ENCODE measurements around the gene KLHL17. TPM values are rescaled to one million over a fixed set of nuclear protein-coding genes. Genes with fewer than 3 reads are reported as not detected.

KLHL17 gene
- polyA plus RNA-seq, 6 donors from 2014 or later, result 0.70 to 1.8 (median 1.4) TPM; not detected in 1

Other genes with a start within 250 kb of the KLHL17 start
- gene SAMD11, start 36.7 kb upstream of the KLHL17 start, polyA plus RNA-seq (ENCODE audit: low read depth in 6 of 6), result under 1 TPM in 2 of 6 donors, not detected in 4; 0.19 to 0.40 TPM
- gene NOC2L, start 1.3 kb upstream of the KLHL17 start, polyA plus RNA-seq (ENCODE audit: low read depth in 6 of 6), result 10 to 100 TPM; 50.8 to 78.2 (median 60.4) TPM
- gene PLEKHN1, start 5.9 kb downstream of the KLHL17 start, polyA plus RNA-seq (ENCODE audit: low read depth in 6 of 6), result not detected
- gene PERM1, start 21.5 kb downstream of the KLHL17 start, polyA plus RNA-seq (ENCODE audit: low read depth in 6 of 6), result not detected
- gene HES4, start 39.5 kb downstream of the KLHL17 start, polyA plus RNA-seq (ENCODE audit: low read depth in 6 of 6), result under 1 TPM in 2 of 6 donors, not detected in 4; 0.45 to 0.64 TPM
- 100 to 1,000 TPM in 4 of 6 donors, 10 to 100 TPM in 2; 55.1 to 183 (median 124) TPM for gene ISG15, start 52.9 kb downstream of the KLHL17 start, polyA plus RNA-seq (ENCODE audit: low read depth in 6 of 6)
- under 1 TPM in 2 of 6 donors, not detected in 4; 0.04 to 0.52 TPM for gene AGRN, start 59.5 kb downstream of the KLHL17 start, polyA plus RNA-seq (ENCODE audit: low read depth in 6 of 6)
- not detected for gene RNF223, start 113.7 kb downstream of the KLHL17 start, polyA plus RNA-seq (ENCODE audit: low read depth in 6 of 6)
- gene C1orf159, start 155.5 kb downstream of the KLHL17 start, polyA plus RNA-seq (ENCODE audit: low read depth in 6 of 6), result 1 to 10 TPM in 5 of 6 donors, not detected in 1; 2.0 to 6.3 (median 4.3) TPM
- gene TTLL10, start 213.3 kb downstream of the KLHL17 start, polyA plus RNA-seq (ENCODE audit: low read depth in 6 of 6), result not detected
- 10 to 100 TPM in 1 of 6 donors, 1 to 10 TPM in 5; 2.4 to 13.0 (median 7.9) TPM for gene TNFRSF18, start 246.0 kb downstream of the KLHL17 start, polyA plus RNA-seq (ENCODE audit: low read depth in 6 of 6)

All from naive B cell (primary cell).